ENCODE measurements around the gene WASF2. TPM values are rescaled to one million over a fixed set of nuclear protein-coding genes. Genes with fewer than 3 reads are reported as not detected.

WASF2 gene
- total and polyA plus RNA-seq, 9 donors = 22.4 to 99.8 (median 72.4) TPM

DNA sequence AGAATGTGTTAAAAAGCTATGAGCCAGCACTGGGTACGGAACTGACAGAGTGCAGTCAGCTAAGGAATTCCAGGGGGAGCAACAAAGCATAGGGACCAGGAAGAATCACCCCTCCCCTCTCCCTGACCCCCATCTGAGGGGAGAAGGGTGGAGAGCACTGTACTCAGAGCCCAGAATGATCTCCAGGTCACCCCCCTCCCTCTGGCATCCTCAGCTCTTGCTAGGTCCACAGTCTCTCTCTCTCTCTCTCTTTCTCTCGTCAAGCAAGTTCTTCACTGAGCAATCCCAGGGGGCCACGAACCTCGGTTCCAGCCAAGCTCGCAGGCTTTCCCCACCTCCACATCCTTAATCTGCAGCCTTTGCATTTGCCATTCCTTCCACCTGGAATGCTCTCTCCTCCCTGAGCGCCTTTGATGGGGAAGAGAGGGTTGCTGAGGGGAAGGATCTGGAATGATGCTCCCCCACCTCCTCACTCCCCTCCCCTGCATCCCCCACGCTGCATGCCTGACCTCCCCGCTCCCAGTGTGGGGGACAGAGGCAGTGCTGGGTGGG lies 6.7 kb upstream of the WASF2 start:
- no peaks in the 10 kb centered on the region for H3K27me3 ChIP-seq (ENCODE audit: control insufficient read depth, insufficient read depth, low read length)
- no peaks in the 10 kb centered on the region for H3K9me3 ChIP-seq (replicated peaks; ENCODE audit: control insufficient read depth, low read depth, low read length)
- H3K27ac ChIP-seq (ENCODE audit: low read length) = no peak overlapping the region
- DNase-seq = peak; percentile 86
- 0% methylated on average over 1 of the region's 8 CpGs for WGBS (ENCODE audit: insufficient coverage)
- H3K4me1 ChIP-seq (ENCODE audit: control insufficient read depth, insufficient read depth, low read length) = peaks cover 16% of the 10 kb centered on the region
- no peaks in the 10 kb centered on the region for H3K36me3 ChIP-seq (ENCODE audit: control insufficient read depth, insufficient read depth, low read length)
- no peak overlapping the region for H3K4me3 ChIP-seq (ENCODE audit: low read length)

DNA sequence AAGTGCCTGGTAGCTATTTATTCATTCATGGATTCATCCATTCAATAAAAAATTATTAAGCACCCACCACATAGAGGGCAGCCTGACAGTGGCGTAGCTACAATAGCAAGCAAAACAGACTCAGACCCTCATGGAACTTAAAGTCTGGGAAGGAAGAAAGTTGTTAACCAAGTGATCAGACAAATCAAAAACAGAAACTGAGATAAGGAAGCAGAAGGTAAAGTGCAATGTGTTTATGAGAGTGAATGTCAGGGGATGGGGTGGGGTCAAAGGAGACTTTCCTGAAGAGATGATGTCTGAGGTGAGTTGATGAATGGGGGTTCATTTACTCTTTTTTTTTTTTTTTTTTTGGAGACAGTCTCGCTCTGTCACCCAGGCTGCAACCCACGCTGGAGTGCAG lies 2.8 kb upstream of the WASF2 start:
- H3K4me1 ChIP-seq (ENCODE audit: control insufficient read depth, insufficient read depth, low read length) = peaks cover 34% of the 10 kb centered on the region
- H3K27me3 ChIP-seq (ENCODE audit: control insufficient read depth, insufficient read depth, low read length) = no peaks in the 10 kb centered on the region
- no peaks in the 10 kb centered on the region for H3K36me3 ChIP-seq (ENCODE audit: control insufficient read depth, insufficient read depth, low read length)
- DNase-seq = no peak
- peak overlapping the region; percentile 91 for H3K27ac ChIP-seq (ENCODE audit: low read length)
- H3K9me3 ChIP-seq (replicated peaks; ENCODE audit: control insufficient read depth, low read depth, low read length) = no peaks in the 10 kb centered on the region
- WGBS (ENCODE audit: insufficient coverage) = no CpG with 5 or more reads among the region's 3 CpGs
- H3K4me3 ChIP-seq (ENCODE audit: low read length) = no peak overlapping the region

DNA sequence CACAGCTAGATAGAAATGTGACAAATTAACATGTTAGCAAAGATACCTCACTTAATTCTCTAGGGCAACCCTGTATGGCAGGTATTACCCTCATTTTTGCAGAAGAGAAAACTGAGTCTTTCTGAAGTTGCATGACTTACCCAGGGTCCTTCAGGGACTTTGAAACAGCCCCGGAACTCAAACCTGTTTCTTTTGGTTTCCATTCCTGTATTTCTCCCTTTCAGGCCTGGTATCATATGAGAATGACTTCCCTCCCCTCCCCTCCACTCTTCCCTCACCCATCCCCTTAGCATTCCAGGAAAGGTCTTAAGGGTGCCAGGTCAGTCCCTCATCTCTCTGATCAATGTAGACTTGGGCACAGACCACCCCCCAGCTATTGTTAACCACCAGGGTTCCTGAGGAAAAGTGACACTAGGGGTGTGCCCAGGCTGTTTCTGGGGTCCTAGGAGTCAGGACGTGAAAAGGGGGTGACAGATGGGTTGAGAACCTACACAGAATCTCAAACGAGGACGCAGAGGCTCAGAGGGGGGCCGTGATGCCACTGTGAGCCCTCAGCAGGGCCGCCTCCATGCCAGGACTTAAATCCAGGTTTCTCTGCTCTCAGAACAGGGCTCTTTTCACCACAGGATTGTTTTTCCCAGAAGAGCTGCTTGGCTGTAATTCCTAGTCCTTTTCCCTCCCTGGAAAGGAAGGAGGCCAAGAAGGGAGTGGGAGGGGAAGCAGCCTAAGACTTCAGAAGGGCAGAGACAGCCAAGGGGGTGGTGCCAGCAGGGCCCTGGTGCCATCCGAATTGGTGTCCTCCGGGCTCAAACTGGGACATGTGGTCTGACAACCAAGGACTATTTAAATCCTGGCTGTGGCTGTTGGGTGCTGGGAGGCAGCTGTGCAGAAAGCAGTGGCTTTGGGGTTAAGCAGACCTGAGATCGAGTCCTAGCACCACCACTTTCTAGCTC lies 2.1 kb upstream of the WASF2 start:
- Histone ChIP-seq H3K27ac (ENCODE audit: low read length) (peak overlapping the region; percentile 91), H3K36me3 (ENCODE audit: control insufficient read depth, insufficient read depth, low read length) (no peaks in the 10 kb centered on the region), H3K4me3 (ENCODE audit: low read length) (no peak overlapping the region), H3K27me3 (ENCODE audit: control insufficient read depth, insufficient read depth, low read length) (no peaks in the 10 kb centered on the region), H3K9me3 (replicated peaks; ENCODE audit: control insufficient read depth, low read depth, low read length) (no peaks in the 10 kb centered on the region), H3K4me1 (ENCODE audit: control insufficient read depth, insufficient read depth, low read length) (peaks cover 33% of the 10 kb centered on the region)
- WGBS (ENCODE audit: insufficient coverage) = 23% methylated on average over 7 of the region's 9 CpGs
- DNase-seq = peak; percentile 80

DNA sequence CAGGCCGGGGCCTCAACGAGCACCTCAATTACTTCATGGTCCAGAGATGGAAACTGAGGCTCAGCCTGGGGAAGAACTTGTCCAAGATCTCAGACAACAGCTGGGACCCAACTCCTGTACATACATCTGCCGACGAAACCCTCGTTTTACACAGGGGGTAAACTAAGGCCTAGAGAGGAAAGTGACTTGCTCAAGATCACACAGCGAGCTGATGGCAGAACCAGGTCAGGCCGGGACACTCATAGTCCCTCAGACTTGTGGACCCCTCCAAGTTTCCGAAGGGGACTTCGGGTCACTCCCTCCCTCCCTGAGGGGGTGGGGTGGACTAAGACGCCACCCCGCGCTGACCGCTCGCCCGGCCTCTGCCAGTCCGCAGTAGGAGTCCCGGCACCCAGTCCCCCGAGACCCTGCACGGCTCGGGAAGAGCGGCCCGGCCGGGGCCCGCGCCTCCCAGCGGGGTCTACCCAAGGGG lies 430 bp downstream of the WASF2 start:
- peaks cover 27% of the 10 kb centered on the region for H3K4me1 ChIP-seq (ENCODE audit: control insufficient read depth, insufficient read depth, low read length)
- no peaks in the 10 kb centered on the region for H3K9me3 ChIP-seq (replicated peaks; ENCODE audit: control insufficient read depth, low read depth, low read length)
- DNase-seq = peak; percentile 75
- peak overlapping the region; percentile 100 for H3K4me3 ChIP-seq (ENCODE audit: low read length)
- H3K36me3 ChIP-seq (ENCODE audit: control insufficient read depth, insufficient read depth, low read length) = peaks cover 5% of the 10 kb centered on the region
- no peaks in the 10 kb centered on the region for H3K27me3 ChIP-seq (ENCODE audit: control insufficient read depth, insufficient read depth, low read length)
- 0% methylated on average over 20 of the region's 26 CpGs for WGBS (ENCODE audit: insufficient coverage)
- H3K27ac ChIP-seq (ENCODE audit: low read length) = peak overlapping the region; percentile 96

DNA sequence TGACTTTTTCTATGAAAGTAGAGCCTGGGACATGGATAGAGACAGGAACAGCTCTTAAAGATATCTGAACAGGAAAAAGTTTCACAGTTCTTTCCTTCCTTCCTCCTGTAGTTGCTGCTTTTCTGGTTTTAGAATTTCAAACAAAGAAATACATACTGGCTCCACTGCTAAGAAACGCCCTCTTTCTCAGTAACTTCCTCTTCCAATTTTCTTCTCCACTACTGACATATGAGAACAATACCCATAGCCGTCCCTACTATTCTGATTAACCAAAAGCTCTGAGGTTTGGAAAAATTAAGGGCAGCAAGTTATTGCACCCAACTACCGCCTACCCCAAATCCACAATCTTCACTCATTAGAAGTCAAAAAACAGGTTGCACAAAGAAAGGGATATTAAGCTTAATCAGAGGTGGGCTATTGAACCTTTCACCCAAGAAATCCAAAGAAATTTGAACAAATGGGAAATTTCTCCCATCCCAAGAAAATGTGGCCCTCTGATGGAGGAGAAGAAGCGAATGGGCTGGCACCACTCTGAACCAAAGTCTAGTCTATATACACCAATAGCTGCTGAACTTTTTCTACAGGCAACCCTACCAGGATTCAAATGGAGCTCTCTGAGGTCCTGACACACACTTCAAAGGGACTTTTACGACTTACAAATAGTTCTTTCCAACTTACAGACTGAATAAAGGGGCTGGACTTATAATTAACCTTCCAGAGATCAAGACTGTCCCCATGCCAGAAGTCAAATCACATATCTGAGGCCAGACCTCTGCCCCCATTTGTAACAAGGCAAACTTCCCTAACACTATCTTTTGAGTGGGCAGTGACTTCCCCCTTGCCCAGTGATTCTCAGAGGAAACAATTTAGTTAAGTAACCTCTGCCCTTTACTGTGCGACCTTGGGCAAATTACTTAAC lies 1.7 kb downstream of the WASF2 start:
- peaks cover 5% of the 10 kb centered on the region for H3K36me3 ChIP-seq (ENCODE audit: control insufficient read depth, insufficient read depth, low read length)
- peak; percentile 79 for DNase-seq
- H3K4me1 ChIP-seq (ENCODE audit: control insufficient read depth, insufficient read depth, low read length) = peaks cover 27% of the 10 kb centered on the region
- no peaks in the 10 kb centered on the region for H3K9me3 ChIP-seq (replicated peaks; ENCODE audit: control insufficient read depth, low read depth, low read length)
- H3K27ac ChIP-seq (ENCODE audit: low read length) = peak overlapping the region; percentile 96
- peak overlapping the region; percentile 100 for H3K4me3 ChIP-seq (ENCODE audit: low read length)
- 0% methylated on average over 1 of the region's 6 CpGs for WGBS (ENCODE audit: insufficient coverage)
- no peaks in the 10 kb centered on the region for H3K27me3 ChIP-seq (ENCODE audit: control insufficient read depth, insufficient read depth, low read length)

DNA sequence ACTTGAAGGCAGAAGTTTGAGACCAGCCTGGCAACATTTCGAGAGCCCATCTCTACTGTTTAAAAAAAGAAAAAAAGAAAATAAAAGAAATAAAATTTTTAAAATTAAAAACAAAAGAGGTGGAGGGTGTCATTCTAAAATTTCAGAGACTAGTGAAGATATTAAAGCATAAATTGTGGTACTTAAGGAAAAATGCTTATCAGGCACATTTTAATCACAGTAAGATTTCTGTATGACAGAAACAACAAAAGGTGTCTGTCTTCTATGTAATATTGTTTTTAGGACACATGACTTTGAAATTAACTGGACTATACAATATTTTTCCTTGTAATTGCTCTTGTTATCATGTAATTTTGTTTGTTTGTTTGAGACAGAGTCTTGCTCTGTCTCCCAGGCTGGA lies 4.6 kb downstream of the WASF2 start:
- peaks cover 9% of the 10 kb centered on the region for H3K4me1 ChIP-seq (ENCODE audit: control insufficient read depth, insufficient read depth, low read length)
- H3K36me3 ChIP-seq (ENCODE audit: control insufficient read depth, insufficient read depth, low read length) = peaks cover 5% of the 10 kb centered on the region
- H3K27ac ChIP-seq (ENCODE audit: low read length) = no peak overlapping the region
- H3K4me3 ChIP-seq (ENCODE audit: low read length) = no peak overlapping the region
- no CpG with 5 or more reads among the region's 1 CpG for WGBS (ENCODE audit: insufficient coverage)
- no peaks in the 10 kb centered on the region for H3K9me3 ChIP-seq (replicated peaks; ENCODE audit: control insufficient read depth, low read depth, low read length)
- no peak for DNase-seq
- no peaks in the 10 kb centered on the region for H3K27me3 ChIP-seq (ENCODE audit: control insufficient read depth, insufficient read depth, low read length)

DNA sequence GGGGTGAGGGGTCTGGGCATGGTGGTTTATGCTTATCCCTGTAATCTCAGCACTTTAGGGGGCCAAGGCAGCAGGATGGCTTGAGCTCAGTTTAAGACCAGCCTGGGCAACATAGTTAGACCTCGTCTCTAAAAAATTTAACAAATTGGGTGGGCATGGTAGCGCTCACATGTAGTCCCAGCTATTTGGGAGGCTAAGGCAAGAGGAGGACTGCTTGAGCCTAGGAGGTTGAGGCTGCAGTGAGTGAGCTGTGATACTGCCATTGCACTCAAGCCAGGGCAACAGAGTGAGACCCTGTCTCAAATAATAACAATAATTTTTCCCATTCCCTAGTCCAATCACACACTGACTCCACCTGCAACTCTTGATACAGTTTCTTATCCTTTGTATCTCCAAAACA lies 6.3 kb downstream of the WASF2 start:
- Histone ChIP-seq H3K9me3 (replicated peaks; ENCODE audit: control insufficient read depth, low read depth, low read length) (no peaks in the 10 kb centered on the region), H3K36me3 (ENCODE audit: control insufficient read depth, insufficient read depth, low read length) (peaks cover 5% of the 10 kb centered on the region), H3K4me1 (ENCODE audit: control insufficient read depth, insufficient read depth, low read length) (peaks cover 6% of the 10 kb centered on the region), H3K4me3 (ENCODE audit: low read length) (no peak overlapping the region), H3K27ac (ENCODE audit: low read length) (no peak overlapping the region), H3K27me3 (ENCODE audit: control insufficient read depth, insufficient read depth, low read length) (no peaks in the 10 kb centered on the region)
- no peak for DNase-seq
- 92% methylated on average over 2 of the region's 2 CpGs for WGBS (ENCODE audit: insufficient coverage)

DNA sequence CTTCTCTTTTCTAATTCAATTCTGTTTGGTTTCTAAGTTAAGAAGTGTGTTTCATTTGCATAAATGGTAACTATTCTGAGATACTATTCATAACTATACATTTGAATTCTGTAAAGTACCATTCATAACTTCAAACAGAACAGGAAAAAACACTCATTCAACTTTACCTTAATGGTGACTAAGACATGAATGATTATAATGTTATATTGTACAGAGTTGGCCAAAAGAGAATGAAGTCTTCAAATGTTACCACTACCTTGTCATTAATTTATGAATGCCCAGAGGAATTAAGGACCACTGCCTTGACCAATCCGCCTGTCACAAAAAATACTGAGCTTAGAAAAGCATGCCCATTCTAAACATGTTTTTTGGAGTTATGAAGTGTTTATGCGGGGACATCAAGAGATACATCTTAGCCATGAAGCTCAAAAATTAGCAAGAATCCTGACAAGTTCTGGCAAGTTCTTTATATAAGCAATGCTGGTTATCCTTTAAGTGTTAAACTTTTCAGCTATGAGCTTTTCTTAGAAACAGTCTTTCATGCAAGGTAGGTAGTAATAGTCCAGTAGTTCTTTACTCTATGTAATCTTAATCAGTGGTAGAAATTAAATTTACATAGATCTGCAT lies 7.9 kb downstream of the WASF2 start:
- H3K4me1 ChIP-seq (ENCODE audit: control insufficient read depth, insufficient read depth, low read length) = no peaks in the 10 kb centered on the region
- H3K27ac ChIP-seq (ENCODE audit: low read length) = no peak overlapping the region
- no peak for DNase-seq
- H3K27me3 ChIP-seq (ENCODE audit: control insufficient read depth, insufficient read depth, low read length) = no peaks in the 10 kb centered on the region
- no CpG with 5 or more reads among the region's 2 CpGs for WGBS (ENCODE audit: insufficient coverage)
- H3K36me3 ChIP-seq (ENCODE audit: control insufficient read depth, insufficient read depth, low read length) = peaks cover 5% of the 10 kb centered on the region
- H3K9me3 ChIP-seq (replicated peaks; ENCODE audit: control insufficient read depth, low read depth, low read length) = no peaks in the 10 kb centered on the region
- H3K4me3 ChIP-seq (ENCODE audit: low read length) = no peak overlapping the region

DNA sequence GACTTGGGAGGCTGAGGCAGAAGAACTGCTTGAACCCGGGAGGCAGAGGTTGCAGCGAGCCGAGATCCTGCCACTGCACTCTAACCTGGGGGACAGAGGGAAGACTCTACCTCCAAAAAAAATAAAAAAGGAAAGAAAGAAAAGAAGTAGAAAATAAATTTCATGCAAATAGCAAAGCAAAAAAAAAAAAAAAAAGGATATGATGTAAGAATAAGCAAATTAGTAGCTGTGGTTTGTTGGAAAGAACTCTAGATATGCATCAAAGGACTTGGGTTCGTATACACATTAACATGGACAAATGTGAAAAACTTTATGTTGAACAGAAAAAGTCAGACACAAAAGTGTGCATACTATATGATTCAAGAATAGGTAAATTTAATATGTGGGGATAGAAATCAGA lies 11.9 kb downstream of the WASF2 start:
- Histone ChIP-seq H3K27me3 (ENCODE audit: control insufficient read depth, insufficient read depth, low read length) (no peaks in the 10 kb centered on the region), H3K27ac (ENCODE audit: low read length) (no peak overlapping the region), H3K9me3 (replicated peaks; ENCODE audit: control insufficient read depth, low read depth, low read length) (no peaks in the 10 kb centered on the region), H3K36me3 (ENCODE audit: control insufficient read depth, insufficient read depth, low read length) (no peaks in the 10 kb centered on the region), H3K4me1 (ENCODE audit: control insufficient read depth, insufficient read depth, low read length) (peaks cover 2% of the 10 kb centered on the region), H3K4me3 (ENCODE audit: low read length) (no peak overlapping the region)
- WGBS (ENCODE audit: insufficient coverage) = no CpG with 5 or more reads among the region's 4 CpGs
- DNase-seq = no peak

Data from muscle of leg (tissue), 11 donors.